Adrenal gland (tissue), 5 donors: ENCODE measurements around the gene GSPT1.
"Not testable (repeated sequence)": the region's sequence is repeated elsewhere in the genome, so short reads cannot be mapped to it uniquely, and the experiment has no call there.

Experiments used
- POLR2A ChIP-seq, 2 donors: fragments of 450-650 bp; IDR thresholded peaks; one replicate each; pipeline ENCODE4 v1.6.1; 2017; ENCODE audit warnings: antibody characterized with exemption in 2 of 2, mild to moderate bottlenecking in 2 of 2, moderate library complexity in 1 of 2
- TF ChIP-seq, protein P1 (sequence below), 6 experiments: fragments of 450-650 bp in 4 of 6; fragments of 200-600 bp in 2 of 6; sonication (generic) in 1 of 6; IDR thresholded peaks; 1 replicate in 5 of 6; 2 replicates in 1 of 6; pipeline versions ENCODE4 v1.5.1 to v1.8.0; 2016 to 2021; ENCODE audit warnings: antibody characterized with exemption in 6 of 6, mild to moderate bottlenecking in 2 of 6, moderate library complexity in 1 of 6
- donor health status: DM: no; HTN: no; CAD: no.

GRCh38 chr16:11823645-11824044 is 92.1 kb downstream of the GSPT1 start:
- TF ChIP-seq, protein P1, sequence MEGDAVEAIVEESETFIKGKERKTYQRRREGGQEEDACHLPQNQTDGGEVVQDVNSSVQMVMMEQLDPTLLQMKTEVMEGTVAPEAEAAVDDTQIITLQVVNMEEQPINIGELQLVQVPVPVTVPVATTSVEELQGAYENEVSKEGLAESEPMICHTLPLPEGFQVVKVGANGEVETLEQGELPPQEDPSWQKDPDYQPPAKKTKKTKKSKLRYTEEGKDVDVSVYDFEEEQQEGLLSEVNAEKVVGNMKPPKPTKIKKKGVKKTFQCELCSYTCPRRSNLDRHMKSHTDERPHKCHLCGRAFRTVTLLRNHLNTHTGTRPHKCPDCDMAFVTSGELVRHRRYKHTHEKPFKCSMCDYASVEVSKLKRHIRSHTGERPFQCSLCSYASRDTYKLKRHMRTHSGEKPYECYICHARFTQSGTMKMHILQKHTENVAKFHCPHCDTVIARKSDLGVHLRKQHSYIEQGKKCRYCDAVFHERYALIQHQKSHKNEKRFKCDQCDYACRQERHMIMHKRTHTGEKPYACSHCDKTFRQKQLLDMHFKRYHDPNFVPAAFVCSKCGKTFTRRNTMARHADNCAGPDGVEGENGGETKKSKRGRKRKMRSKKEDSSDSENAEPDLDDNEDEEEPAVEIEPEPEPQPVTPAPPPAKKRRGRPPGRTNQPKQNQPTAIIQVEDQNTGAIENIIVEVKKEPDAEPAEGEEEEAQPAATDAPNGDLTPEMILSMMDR (IDR thresholded peaks at IDR 0.05) = not testable (repeated sequence)
- not testable (repeated sequence) for TF ChIP-seq POLR2A (IDR thresholded peaks at IDR 0.05)
